Natural killer cell (primary cell): ENCODE data around the gene C4A. TPM values are rescaled to one million over a fixed set of nuclear protein-coding genes. Genes with fewer than 3 reads are reported as not detected.

Source experiments
- ATAC-seq, 3 donors: fragments of 150-1000 bp in 2 of 3; fragments of 200-7000 bp in 1 of 3; cut with Tn5 transposase; 1 replicate in 1 of 3; 2 replicates in 2 of 3; pipeline ENCODE4 v1.10.0; 2021; ENCODE audit warnings: mild to moderate bottlenecking in 2 of 3, moderate library complexity in 2 of 3
- DNase-seq, 2 donors: peaks; one replicate each; pipeline versions ENCODE4 v3.0.0 to v3.0.0-alpha.2; 2013 to 2021; ENCODE audit warnings: mixed read lengths in 1 of 2
- H3K27ac ChIP-seq: one replicate; pipeline ENCODE4 v1.5.1; 2013; ENCODE audit warnings: mild to moderate bottlenecking, low read length
- H3K27me3 ChIP-seq: one replicate; pipeline ENCODE4 v1.6.1; 2013; ENCODE audit warnings: low read length; ENCODE audit not compliant: control insufficient read depth, insufficient read depth
- H3K36me3 ChIP-seq: one replicate; pipeline ENCODE4 v1.6.1; 2013; ENCODE audit warnings: low read length; ENCODE audit not compliant: control insufficient read depth, insufficient read depth
- H3K4me1 ChIP-seq: one replicate; pipeline ENCODE4 v1.6.1; 2013; ENCODE audit warnings: low read length; ENCODE audit not compliant: control insufficient read depth, insufficient read depth
- H3K4me3 ChIP-seq: one replicate; pipeline ENCODE4 v1.5.1; 2013; ENCODE audit warnings: low read length
- H3K9me3 ChIP-seq: one replicate; pipeline ENCODE4 v1.6.1; 2013; ENCODE audit warnings: low read length; ENCODE audit not compliant: control insufficient read depth, insufficient read depth
- H3K27ac Mint-ChIP-seq, 2 donors: one replicate each; pipeline ENCODE4 v1.8.0; 2022; ENCODE audit warnings: mild to moderate bottlenecking in 2 of 2, mixed read lengths in 2 of 2, moderate library complexity in 1 of 2
- H3K27me3 Mint-ChIP-seq, 2 donors: one replicate each; pipeline ENCODE4 v1.8.0; 2022; ENCODE audit warnings: low read depth in 2 of 2, mixed read lengths in 2 of 2
- H3K36me3 Mint-ChIP-seq: one replicate; pipeline ENCODE4 v1.8.0; 2022; ENCODE audit warnings: mixed read lengths
- H3K4me1 Mint-ChIP-seq, 2 donors: one replicate each; pipeline ENCODE4 v1.8.0; 2022; ENCODE audit warnings: mixed read lengths in 2 of 2
- H3K4me3 Mint-ChIP-seq: one replicate; pipeline ENCODE4 v1.8.0; 2022; ENCODE audit warnings: mild to moderate bottlenecking, moderate library complexity, mixed read lengths
- H3K9me3 Mint-ChIP-seq, 2 donors: one replicate each; pipeline ENCODE4 v1.8.0; 2022; ENCODE audit warnings: mixed read lengths in 2 of 2
- WGBS: methylation state at CpG from one replicate; pipeline ENCODE4 v1.1.7; 2013; ENCODE audit warnings: missing lambda C conversion rate; ENCODE audit not compliant: insufficient coverage; 5-methylcytosine and 5-hydroxymethylcytosine counted together
- intact Hi-C: fragments of 100-400 bp; cut with micrococcal nuclease; formaldehyde crosslinking; loops from one replicate; pipeline ENCODE4 v1.14.2; 2022
- total RNA-seq, 4 donors: library from RNA; stranded (reverse); fragments of 120-200 nt in 1 of 4; gene quantifications; one replicate each; pipeline versions ENCODE4 v1.2.3 to v1.2.4, GENCODE V29; 2013 to 2022
- TF ChIP-seq, protein P1 (sequence below): fragments of 200-600 bp; IDR thresholded peaks from one replicate; pipeline ENCODE4 v1.8.0; 2022; ENCODE audit warnings: antibody characterized with exemption

Gene C4A
- total RNA-seq, 3 donors from 2014 or later (not counting 1 experiment from before 2014, with no cell fraction given) = 5.0 to 8.2 (median 5.4) TPM

DNA sequence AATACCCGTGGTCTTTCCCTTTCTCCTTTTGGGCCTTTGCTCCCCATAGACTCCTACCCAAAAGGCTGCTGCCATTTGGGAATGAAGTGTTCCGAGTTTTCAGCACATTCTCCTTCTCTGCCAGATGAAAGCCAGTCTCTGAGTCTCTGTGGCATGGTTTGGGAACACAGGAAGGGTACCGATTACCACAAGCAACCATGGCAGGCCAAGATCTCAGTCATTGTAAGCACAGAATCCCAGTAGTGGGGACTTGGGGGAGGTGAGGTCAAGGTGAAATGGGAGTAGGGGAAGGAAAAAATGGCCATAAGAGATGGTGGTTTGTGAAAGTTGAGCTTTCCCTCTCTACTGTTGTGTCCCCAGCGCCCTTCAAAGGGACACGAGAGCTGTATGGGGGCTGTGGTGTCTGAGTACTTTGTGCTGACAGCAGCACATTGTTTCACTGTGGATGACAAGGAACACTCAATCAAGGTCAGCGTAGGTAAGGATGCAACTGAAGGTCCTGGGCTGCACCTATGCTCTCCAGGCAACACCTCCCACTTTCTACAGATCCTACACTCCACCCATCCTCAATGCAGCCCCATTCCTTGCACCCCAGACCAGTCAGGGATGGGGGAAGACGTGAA lies 31.8 kb upstream of the C4A start:
- intact Hi-C loops = no loop called here
- no peak for DNase-seq
- no peak for ATAC-seq

DNA sequence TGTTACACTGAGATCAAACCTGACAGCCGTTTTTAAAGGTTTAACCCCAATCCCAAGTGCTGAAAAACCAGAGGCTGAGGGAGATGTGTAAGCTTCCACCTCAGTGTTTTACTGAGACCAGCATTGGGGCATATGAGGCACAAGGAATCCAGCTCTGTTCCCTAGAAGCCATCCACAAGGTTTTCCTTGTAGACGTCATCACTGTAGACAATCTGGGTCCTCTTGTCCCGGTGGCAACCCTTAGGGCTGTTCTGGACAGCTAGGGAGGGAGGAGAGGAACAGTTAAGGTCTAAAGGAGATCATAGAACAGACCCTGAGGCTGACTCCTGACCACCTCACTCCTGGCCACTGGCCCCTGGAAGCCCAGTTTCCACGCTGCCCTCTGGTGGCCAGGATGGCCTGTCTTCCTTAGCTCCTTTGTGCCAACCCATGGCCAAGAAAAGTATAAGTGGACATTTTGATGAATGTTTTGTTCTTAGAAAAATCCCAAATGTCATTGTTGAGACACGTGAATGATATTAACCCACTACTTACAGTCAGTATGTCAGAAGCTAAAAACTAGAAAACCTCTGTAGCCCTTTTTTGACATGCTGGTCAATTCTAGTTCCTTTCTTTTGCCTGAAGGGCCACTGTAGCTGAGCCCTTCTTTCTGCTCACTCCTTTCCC lies 29.6 kb upstream of the C4A start:
- no peaks in the 10 kb centered on the region for H3K9me3 Mint-ChIP-seq

More for the DNA sequence above, 31.8 kb upstream of the C4A start:
- WGBS = 94% methylated on average over 7 of the region's 7 CpGs
- H3K9me3 ChIP-seq = no peaks in the 10 kb centered on the region
- H3K27me3 Mint-ChIP-seq = peaks cover 7 to 14% of the 10 kb centered on the region in 2 donors
- no peak overlapping the region for H3K4me3 Mint-ChIP-seq
- H3K36me3 ChIP-seq = peaks cover 30% of the 10 kb centered on the region
- no peaks in the 10 kb centered on the region for H3K9me3 Mint-ChIP-seq
- H3K4me3 ChIP-seq = no peak overlapping the region
- H3K27ac ChIP-seq = no peak overlapping the region
- H3K4me1 Mint-ChIP-seq = peaks cover 0 to 8% of the 10 kb centered on the region in 2 donors
- H3K27ac Mint-ChIP-seq = peak overlapping the region in 1 of 2 donors; percentile 35
- H3K4me1 ChIP-seq = no peaks in the 10 kb centered on the region
- no peaks in the 10 kb centered on the region for H3K27me3 ChIP-seq
- TF ChIP-seq, protein P1, sequence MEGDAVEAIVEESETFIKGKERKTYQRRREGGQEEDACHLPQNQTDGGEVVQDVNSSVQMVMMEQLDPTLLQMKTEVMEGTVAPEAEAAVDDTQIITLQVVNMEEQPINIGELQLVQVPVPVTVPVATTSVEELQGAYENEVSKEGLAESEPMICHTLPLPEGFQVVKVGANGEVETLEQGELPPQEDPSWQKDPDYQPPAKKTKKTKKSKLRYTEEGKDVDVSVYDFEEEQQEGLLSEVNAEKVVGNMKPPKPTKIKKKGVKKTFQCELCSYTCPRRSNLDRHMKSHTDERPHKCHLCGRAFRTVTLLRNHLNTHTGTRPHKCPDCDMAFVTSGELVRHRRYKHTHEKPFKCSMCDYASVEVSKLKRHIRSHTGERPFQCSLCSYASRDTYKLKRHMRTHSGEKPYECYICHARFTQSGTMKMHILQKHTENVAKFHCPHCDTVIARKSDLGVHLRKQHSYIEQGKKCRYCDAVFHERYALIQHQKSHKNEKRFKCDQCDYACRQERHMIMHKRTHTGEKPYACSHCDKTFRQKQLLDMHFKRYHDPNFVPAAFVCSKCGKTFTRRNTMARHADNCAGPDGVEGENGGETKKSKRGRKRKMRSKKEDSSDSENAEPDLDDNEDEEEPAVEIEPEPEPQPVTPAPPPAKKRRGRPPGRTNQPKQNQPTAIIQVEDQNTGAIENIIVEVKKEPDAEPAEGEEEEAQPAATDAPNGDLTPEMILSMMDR = no peak
- peaks cover 12% of the 10 kb centered on the region for H3K36me3 Mint-ChIP-seq

DNA sequence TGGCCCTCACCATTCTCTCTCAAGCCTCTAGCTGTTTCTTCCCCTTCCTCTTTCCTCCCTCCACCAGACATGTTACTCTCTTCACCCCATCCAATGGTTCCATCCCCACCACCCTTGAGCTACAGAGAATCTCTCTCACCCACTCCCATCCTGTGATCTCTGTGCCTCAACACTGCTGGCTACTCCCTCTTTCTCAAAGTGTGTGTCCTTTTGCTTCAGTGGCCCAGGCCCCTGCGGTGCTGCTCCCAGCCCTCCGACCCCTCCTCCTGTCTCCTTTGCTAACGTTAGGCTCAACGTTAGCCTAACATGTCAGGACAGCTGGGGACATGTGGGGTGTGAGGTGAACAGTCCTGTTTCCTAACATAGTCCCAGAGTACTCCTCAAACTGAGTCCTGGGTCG lies 29.0 kb upstream of the C4A start:
- ATAC-seq = peak in 1 of 3 donors; percentile 3
- peaks cover under 1% of the 10 kb centered on the region for H3K4me1 ChIP-seq

More for the DNA sequence above, 29.6 kb upstream of the C4A start:
- H3K9me3 ChIP-seq = no peaks in the 10 kb centered on the region
- no peak overlapping the region for H3K4me3 Mint-ChIP-seq
- WGBS = 77% methylated on average over 5 of the region's 5 CpGs
- peak overlapping the region in 1 of 2 donors; percentile 19 for H3K27ac Mint-ChIP-seq
- H3K27ac ChIP-seq = no peak overlapping the region
- TF ChIP-seq, protein P1 = peak; percentile 52
- H3K36me3 Mint-ChIP-seq = peaks cover 14% of the 10 kb centered on the region
- peaks cover 3 to 11% of the 10 kb centered on the region in 2 donors for H3K4me1 Mint-ChIP-seq
- DNase-seq = peak in 1 of 2 donors; percentile 59
- peaks cover 43% of the 10 kb centered on the region for H3K36me3 ChIP-seq
- H3K4me3 ChIP-seq = no peak overlapping the region
- H3K27me3 ChIP-seq = no peaks in the 10 kb centered on the region
- no peaks in the 10 kb centered on the region for H3K4me1 ChIP-seq
- peak; percentile 50 to 73 (median 65) for ATAC-seq
- H3K27me3 Mint-ChIP-seq = no peaks in the 10 kb centered on the region
- intact Hi-C loops = no loop called here

More for the DNA sequence above, 29.0 kb upstream of the C4A start:
- Mint-ChIP-seq H3K4me3 (no peak overlapping the region), H3K4me1 (peaks cover 9 to 14% of the 10 kb centered on the region in 2 donors), H3K27me3 (no peaks in the 10 kb centered on the region), H3K27ac (peak overlapping the region in 1 of 2 donors; percentile 19), H3K36me3 (peaks cover 14% of the 10 kb centered on the region), H3K9me3 (no peaks in the 10 kb centered on the region)
- intact Hi-C loops = no loop called here
- Histone ChIP-seq H3K9me3 (no peaks in the 10 kb centered on the region), H3K27me3 (no peaks in the 10 kb centered on the region), H3K4me3 (no peak overlapping the region), H3K36me3 (peaks cover 43% of the 10 kb centered on the region), H3K27ac (no peak overlapping the region)
- DNase-seq = no peak
- TF ChIP-seq, protein P1 = no peak
- WGBS = 90% methylated on average over 5 of the region's 5 CpGs
